K562 (cell line): ENCODE results near the gene SLC25A45. TPM values are rescaled to one million over a fixed set of nuclear protein-coding genes. Genes with fewer than 3 reads are reported as not detected.

Experiments
- ASH1L ChIP-seq: fragments of 450-650 bp; IDR thresholded peaks from 2 replicates; pipeline ENCODE4 v1.6.1; 2018; ENCODE audit warnings: borderline replicate concordance, mild to moderate bottlenecking, low read depth; ENCODE audit not compliant: partially characterized antibody
- ATF4 ChIP-seq: fragments of 450-650 bp; formaldehyde crosslinking; IDR thresholded peaks from 2 replicates; pipeline ENCODE4 v1.4.0; 2022; ENCODE audit warnings: mild to moderate bottlenecking, moderate library complexity
- ATF6 ChIP-seq: sonication (generic); formaldehyde crosslinking; IDR thresholded peaks from 2 replicates; pipeline ENCODE4 v1.4.0; 2020; ENCODE audit warnings: mild to moderate bottlenecking, missing genetic modification reagents
- EHMT2 ChIP-seq: fragments of 450-650 bp; IDR thresholded peaks from 2 replicates; pipeline ENCODE4 v1.6.1; 2018; ENCODE audit warnings: antibody characterized with exemption
- FIP1L1 ChIP-seq: fragments of 200-400 bp; formaldehyde crosslinking; IDR thresholded peaks from 2 replicates; pipeline ENCODE4 v1.6.1; 2018; ENCODE audit warnings: mild to moderate bottlenecking, low read depth, low read length; ENCODE audit not compliant: poor library complexity, severe bottlenecking
- HBP1 ChIP-seq: fragments of 450-650 bp; formaldehyde crosslinking; IDR thresholded peaks from 2 replicates; pipeline ENCODE4 v1.4.0; 2022; ENCODE audit warnings: missing genetic modification characterization
- RREB1 ChIP-seq: fragments of 250-450 bp; sonication (Bioruptor Pico); IDR thresholded peaks from 2 replicates; pipeline ENCODE4 v1.4.0; 2020
- SPI1 ChIP-seq: IDR thresholded peaks from 2 replicates; pipeline ENCODE4 v1.6.1; 2011; ENCODE audit warnings: low read depth, low read length, control low read depth, borderline replicate concordance
- TEAD2 ChIP-seq: fragments of 450-650 bp; IDR thresholded peaks from 2 replicates; pipeline ENCODE4 v1.6.1; 2016; ENCODE audit warnings: missing genetic modification characterization, control low read depth, missing compliant biosample characterization
- U2AF1 ChIP-seq: fragments of 200-400 bp; formaldehyde crosslinking; optimal IDR thresholded peaks from 2 replicates; pipeline ENCODE3; 2017; ENCODE audit warnings: mild to moderate bottlenecking, low read depth, low read length, moderate library complexity
- ZBTB11 ChIP-seq, 3 experiments: fragments of 200-800 bp in 1 of 3; fragments of 250-450 bp in 1 of 3; fragments of 450-650 bp in 1 of 3; sonication (Bioruptor Pico) in 1 of 3; sonication (Bioruptor generic) in 1 of 3; formaldehyde crosslinking in 1 of 3; IDR thresholded peaks; 2 replicates each; pipeline versions ENCODE4 v1.6.1 to v1.8.0; 2016 to 2022; ENCODE audit warnings: mild to moderate bottlenecking in 2 of 3, missing genetic modification characterization in 2 of 3, missing compliant biosample characterization in 1 of 3, moderate library complexity in 1 of 3
- polyA plus RNA-seq, 8 experiments: library from polyadenylated mRNA; depleted of rRNA in 4 of 8; stranded (reverse) in 5 of 8; unstranded in 3 of 8; fragments of >200 nt; fragmentation: Nextera tagmentation in 2 of 8; fragmentation: Illumina TruSeq in 1 of 8; extraction: Ambion mirVana in 2 of 8; extraction: Trizol in 1 of 8; gene quantifications; 2 replicates each; pipeline versions ENCODE4 v1.2.1 to v1.2.3, GENCODE V29; 2011 to 2014; ENCODE audit warnings: inconsistent platforms in 1 of 8, missing spikeins in 1 of 8
- total RNA-seq, 7 experiments: library from RNA; depleted of rRNA in 6 of 7; stranded (reverse); fragments of >200 nt in 6 of 7; fragmentation: Illumina TruSeq in 2 of 7; extraction: Trizol in 2 of 7; gene quantifications; 2 replicates each; pipeline versions ENCODE4 v1.2.1 to v1.2.3, GENCODE V29; 2011 to 2021; ENCODE audit warnings: low replicate concordance in 1 of 7

The SLC25A45 gene
- total and polyA plus RNA-seq, 9 of the 15 experiments (the other 6 are each of a cell fraction or from before 2014, with no cell fraction given), result 0.15 to 2.3 (median 0.68) TPM

GRCh38 chr11:65426839-65427690, 44.6 kb upstream of the SLC25A45 start (continued):
- TF ChIP-seq RREB1 (CRISPR knock-in tag) (no peak), U2AF1 (no peak), EHMT2 (no peak), FIP1L1 (peak; percentile 99), ATF4 (peak; percentile 53; the same call in 1 of the 2 replicates), HBP1 (CRISPR knock-in tag) (peak; percentile 93), ATF6 (CRISPR knock-in tag) (no peak; the same call in 1 of the 2 replicates), ASH1L (no peak), SPI1 (no peak), ZBTB11 (CRISPR knock-in tag; IDR thresholded peaks at IDR 0.05) (peak in 1 of 3 experiments; percentile 28; a peak in 1 of 6 replicates), TEAD2 (no peak; the same call in 1 of the 2 replicates)
